ENCODE measurements around the gene TCIRG1.

DNA sequence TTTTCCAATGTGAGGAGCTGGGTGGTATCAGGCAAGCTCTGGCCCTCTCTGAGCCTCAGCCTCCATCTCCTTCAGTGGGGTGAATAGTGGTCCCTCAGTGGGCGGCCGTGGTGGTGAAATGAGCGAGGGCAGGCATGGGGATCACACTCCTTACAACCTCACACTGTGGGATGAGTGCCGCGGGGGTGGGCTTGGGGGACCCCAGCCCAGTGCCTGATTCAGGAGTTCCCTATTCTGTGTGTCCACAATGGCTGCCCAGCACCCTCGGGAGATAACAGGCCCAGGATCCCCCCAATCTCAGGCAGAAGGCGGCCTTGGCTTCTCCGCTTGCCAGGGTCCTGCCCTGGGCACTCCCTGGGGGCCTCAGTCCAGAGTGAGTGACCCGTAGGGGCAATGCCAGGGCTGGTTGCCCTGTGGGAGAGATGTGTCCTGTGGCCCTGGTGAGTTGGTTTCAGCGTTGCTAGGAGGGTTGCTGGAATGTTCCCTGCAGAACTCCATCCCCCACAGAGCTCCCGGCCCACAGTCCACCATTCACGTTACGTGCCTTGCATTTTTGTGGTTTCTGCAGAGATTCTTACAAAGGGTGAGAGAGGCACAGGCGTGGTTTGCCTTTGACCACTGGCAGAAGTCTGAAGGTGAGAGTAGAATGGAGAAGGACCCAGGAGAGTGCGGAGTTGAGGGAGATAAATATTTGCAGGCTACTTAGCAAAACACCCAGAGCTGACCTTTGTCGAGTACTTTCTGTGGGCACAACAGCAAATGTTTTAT, 25.8 kb upstream of the TCIRG1 start:
- TF ChIP-seq, protein P1, sequence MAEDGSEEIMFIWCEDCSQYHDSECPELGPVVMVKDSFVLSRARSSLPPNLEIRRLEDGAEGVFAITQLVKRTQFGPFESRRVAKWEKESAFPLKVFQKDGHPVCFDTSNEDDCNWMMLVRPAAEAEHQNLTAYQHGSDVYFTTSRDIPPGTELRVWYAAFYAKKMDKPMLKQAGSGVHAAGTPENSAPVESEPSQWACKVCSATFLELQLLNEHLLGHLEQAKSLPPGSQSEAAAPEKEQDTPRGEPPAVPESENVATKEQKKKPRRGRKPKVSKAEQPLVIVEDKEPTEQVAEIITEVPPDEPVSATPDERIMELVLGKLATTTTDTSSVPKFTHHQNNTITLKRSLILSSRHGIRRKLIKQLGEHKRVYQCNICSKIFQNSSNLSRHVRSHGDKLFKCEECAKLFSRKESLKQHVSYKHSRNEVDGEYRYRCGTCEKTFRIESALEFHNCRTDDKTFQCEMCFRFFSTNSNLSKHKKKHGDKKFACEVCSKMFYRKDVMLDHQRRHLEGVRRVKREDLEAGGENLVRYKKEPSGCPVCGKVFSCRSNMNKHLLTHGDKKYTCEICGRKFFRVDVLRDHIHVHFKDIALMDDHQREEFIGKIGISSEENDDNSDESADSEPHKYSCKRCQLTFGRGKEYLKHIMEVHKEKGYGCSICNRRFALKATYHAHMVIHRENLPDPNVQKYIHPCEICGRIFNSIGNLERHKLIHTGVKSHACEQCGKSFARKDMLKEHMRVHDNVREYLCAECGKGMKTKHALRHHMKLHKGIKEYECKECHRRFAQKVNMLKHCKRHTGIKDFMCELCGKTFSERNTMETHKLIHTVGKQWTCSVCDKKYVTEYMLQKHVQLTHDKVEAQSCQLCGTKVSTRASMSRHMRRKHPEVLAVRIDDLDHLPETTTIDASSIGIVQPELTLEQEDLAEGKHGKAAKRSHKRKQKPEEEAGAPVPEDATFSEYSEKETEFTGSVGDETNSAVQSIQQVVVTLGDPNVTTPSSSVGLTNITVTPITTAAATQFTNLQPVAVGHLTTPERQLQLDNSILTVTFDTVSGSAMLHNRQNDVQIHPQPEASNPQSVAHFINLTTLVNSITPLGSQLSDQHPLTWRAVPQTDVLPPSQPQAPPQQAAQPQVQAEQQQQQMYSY (CRISPR knock-in tag; IDR thresholded peaks at IDR 0.05), result no peak
- no peak for TF ChIP-seq NFYB (CRISPR knock-in tag; conservative IDR thresholded peaks at IDR 0.05; ENCODE audit: low read depth)
- TF ChIP-seq, protein P2, sequence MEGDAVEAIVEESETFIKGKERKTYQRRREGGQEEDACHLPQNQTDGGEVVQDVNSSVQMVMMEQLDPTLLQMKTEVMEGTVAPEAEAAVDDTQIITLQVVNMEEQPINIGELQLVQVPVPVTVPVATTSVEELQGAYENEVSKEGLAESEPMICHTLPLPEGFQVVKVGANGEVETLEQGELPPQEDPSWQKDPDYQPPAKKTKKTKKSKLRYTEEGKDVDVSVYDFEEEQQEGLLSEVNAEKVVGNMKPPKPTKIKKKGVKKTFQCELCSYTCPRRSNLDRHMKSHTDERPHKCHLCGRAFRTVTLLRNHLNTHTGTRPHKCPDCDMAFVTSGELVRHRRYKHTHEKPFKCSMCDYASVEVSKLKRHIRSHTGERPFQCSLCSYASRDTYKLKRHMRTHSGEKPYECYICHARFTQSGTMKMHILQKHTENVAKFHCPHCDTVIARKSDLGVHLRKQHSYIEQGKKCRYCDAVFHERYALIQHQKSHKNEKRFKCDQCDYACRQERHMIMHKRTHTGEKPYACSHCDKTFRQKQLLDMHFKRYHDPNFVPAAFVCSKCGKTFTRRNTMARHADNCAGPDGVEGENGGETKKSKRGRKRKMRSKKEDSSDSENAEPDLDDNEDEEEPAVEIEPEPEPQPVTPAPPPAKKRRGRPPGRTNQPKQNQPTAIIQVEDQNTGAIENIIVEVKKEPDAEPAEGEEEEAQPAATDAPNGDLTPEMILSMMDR (IDR thresholded peaks at IDR 0.05), result no peak
- no peak for TF ChIP-seq TEAD4 (CRISPR knock-in tag; IDR thresholded peaks at IDR 0.05)
- TF ChIP-seq, protein P3, sequence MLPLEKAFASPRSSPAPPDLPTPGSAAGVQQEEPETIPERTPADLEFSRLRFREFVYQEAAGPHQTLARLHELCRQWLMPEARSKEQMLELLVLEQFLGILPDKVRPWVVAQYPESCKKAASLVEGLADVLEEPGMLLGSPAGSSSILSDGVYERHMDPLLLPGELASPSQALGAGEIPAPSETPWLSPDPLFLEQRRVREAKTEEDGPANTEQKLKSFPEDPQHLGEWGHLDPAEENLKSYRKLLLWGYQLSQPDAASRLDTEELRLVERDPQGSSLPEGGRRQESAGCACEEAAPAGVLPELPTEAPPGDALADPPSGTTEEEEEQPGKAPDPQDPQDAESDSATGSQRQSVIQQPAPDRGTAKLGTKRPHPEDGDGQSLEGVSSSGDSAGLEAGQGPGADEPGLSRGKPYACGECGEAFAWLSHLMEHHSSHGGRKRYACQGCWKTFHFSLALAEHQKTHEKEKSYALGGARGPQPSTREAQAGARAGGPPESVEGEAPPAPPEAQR (CRISPR knock-in tag; IDR thresholded peaks at IDR 0.05), result no peak
- no peak for TF ChIP-seq JUN (CRISPR knock-in tag; IDR thresholded peaks at IDR 0.05)
- no peak for TF ChIP-seq ZNF121 (CRISPR knock-in tag; IDR thresholded peaks at IDR 0.05)
- TF ChIP-seq, protein P4, sequence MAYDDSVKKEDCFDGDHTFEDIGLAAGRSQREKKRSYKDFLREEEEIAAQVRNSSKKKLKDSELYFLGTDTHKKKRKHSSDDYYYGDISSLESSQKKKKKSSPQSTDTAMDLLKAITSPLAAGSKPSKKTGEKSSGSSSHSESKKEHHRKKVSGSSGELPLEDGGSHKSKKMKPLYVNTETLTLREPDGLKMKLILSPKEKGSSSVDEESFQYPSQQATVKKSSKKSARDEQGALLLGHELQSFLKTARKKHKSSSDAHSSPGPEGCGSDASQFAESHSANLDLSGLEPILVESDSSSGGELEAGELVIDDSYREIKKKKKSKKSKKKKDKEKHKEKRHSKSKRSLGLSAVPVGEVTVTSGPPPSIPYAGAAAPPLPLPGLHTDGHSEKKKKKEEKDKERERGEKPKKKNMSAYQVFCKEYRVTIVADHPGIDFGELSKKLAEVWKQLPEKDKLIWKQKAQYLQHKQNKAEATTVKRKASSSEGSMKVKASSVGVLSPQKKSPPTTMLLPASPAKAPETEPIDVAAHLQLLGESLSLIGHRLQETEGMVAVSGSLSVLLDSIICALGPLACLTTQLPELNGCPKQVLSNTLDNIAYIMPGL (CRISPR knock-in tag; IDR thresholded peaks at IDR 0.05), result no peak
- TF ChIP-seq, protein P5, sequence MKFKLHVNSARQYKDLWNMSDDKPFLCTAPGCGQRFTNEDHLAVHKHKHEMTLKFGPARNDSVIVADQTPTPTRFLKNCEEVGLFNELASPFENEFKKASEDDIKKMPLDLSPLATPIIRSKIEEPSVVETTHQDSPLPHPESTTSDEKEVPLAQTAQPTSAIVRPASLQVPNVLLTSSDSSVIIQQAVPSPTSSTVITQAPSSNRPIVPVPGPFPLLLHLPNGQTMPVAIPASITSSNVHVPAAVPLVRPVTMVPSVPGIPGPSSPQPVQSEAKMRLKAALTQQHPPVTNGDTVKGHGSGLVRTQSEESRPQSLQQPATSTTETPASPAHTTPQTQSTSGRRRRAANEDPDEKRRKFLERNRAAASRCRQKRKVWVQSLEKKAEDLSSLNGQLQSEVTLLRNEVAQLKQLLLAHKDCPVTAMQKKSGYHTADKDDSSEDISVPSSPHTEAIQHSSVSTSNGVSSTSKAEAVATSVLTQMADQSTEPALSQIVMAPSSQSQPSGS (CRISPR knock-in tag; IDR thresholded peaks at IDR 0.05; ENCODE audit: borderline replicate concordance, low read depth), result no peak
- no peak for TF ChIP-seq NR1H2 (CRISPR knock-in tag; IDR thresholded peaks at IDR 0.05)
- TF ChIP-seq, protein P6, sequence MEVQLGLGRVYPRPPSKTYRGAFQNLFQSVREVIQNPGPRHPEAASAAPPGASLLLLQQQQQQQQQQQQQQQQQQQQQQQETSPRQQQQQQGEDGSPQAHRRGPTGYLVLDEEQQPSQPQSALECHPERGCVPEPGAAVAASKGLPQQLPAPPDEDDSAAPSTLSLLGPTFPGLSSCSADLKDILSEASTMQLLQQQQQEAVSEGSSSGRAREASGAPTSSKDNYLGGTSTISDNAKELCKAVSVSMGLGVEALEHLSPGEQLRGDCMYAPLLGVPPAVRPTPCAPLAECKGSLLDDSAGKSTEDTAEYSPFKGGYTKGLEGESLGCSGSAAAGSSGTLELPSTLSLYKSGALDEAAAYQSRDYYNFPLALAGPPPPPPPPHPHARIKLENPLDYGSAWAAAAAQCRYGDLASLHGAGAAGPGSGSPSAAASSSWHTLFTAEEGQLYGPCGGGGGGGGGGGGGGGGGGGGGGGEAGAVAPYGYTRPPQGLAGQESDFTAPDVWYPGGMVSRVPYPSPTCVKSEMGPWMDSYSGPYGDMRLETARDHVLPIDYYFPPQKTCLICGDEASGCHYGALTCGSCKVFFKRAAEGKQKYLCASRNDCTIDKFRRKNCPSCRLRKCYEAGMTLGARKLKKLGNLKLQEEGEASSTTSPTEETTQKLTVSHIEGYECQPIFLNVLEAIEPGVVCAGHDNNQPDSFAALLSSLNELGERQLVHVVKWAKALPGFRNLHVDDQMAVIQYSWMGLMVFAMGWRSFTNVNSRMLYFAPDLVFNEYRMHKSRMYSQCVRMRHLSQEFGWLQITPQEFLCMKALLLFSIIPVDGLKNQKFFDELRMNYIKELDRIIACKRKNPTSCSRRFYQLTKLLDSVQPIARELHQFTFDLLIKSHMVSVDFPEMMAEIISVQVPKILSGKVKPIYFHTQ (CRISPR knock-in tag; IDR thresholded peaks at IDR 0.05), result no peak

Measured in WTC11 (cell line).